ENCODE measurements around the gene MOB3B. TPM values are rescaled to one million over a fixed set of nuclear protein-coding genes. Genes with fewer than 3 reads are reported as not detected.

Gene MOB3B
- total and polyA plus RNA-seq, 10 of the 15 experiments (the other 5 are each of a cell fraction or from before 2014, with no cell fraction given): 0.44 to 2.7 (median 0.91) TPM

DNA sequence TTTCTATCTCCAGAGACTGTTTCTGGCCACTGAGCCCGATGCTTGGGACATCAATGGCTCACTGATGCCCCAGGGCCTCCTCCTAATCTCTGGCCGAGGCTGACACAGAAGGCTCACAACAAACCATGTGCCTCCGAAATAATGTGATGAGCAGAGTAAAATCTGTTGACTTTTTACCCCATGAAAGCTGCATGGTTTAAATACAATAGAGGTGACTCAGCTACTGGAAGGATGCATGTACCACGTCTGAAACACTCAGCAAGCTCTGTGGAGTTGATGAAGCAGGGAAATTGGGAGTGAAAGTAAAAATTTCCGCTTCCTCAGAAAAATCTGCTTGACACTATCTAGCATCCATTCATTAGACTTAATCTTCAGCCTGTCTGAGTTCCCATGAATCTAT lies 121.6 kb downstream of the MOB3B start:
- in situ Hi-C loops (cut with MboI): no loop called here
- no peaks in the 10 kb centered on the region for H3K9me3 ChIP-seq (replicated peaks; ENCODE audit: control insufficient read depth, insufficient read depth, low read length)
- DNase-seq (ENCODE audit: low read depth, low spot score): no peak
- H3K36me3 ChIP-seq (ENCODE audit: control insufficient read depth in 2 of 2, insufficient read depth in 2 of 2, low read length in 1 of 2): no peaks in the 10 kb centered on the region
- H3K4me1 ChIP-seq (ENCODE audit: control insufficient read depth, insufficient read depth, low read length): no peaks in the 10 kb centered on the region
- no peaks in the 10 kb centered on the region for H3K27me3 ChIP-seq (replicated peaks in 1 of 2; ENCODE audit: control insufficient read depth in 2 of 2, insufficient read depth in 2 of 2, low read length in 1 of 2)
- H4K20me1 ChIP-seq (ENCODE audit: control insufficient read depth, insufficient read depth): no peaks in the 10 kb centered on the region
- FAIRE-seq: no peak
- no peak overlapping the region for H3K27ac ChIP-seq (ENCODE audit: control insufficient read depth, insufficient read depth)
- intact Hi-C loops (cut with micrococcal nuclease; ENCODE audit: unreplicated experiment): no loop called here
- H2AFZ ChIP-seq (ENCODE audit: control insufficient read depth, low read depth, low read length): no peak overlapping the region
- H3K9ac ChIP-seq (ENCODE audit: control insufficient read depth, insufficient read depth, low read length): no peak overlapping the region
- ChIA-PET SMC1A (ENCODE audit: uncharacterized antibody, unreplicated experiment) (interaction anchor here (1.5 kb wide), 2 partner anchors 10 to 30 kb away, joined by 5 to 8 read pairs; no protein-coding TSS in a partner anchor), CTCF (interaction anchor here (0.6 to 1.5 kb wide), 2 partner anchors 11 to 132 kb away, joined by 3 to 4 read pairs; no protein-coding TSS in a partner anchor), RAD21 (ENCODE audit: unreplicated experiment) (no interaction called here), POLR2A (interaction anchor here (1.0 kb wide), 1 partner anchor 30 kb away, joined by 4 read pairs; no protein-coding TSS in a partner anchor)
- H3K4me3 ChIP-seq: no peak overlapping the region
- H3K4me2 ChIP-seq (ENCODE audit: control insufficient read depth, insufficient read depth): no peak overlapping the region
- TF ChIP-seq IRF4 (IDR thresholded peaks at IDR 0.05; ENCODE audit: low read depth, low read length): no peak
- no peak for TF ChIP-seq MYC (IDR thresholded peaks at IDR 0.05; ENCODE audit: insufficient read depth, insufficient read length, insufficient replicate concordance, low read length, severe bottlenecking)
- no peak for TF ChIP-seq CBFB (IDR thresholded peaks at IDR 0.05; ENCODE audit: low read depth)
- no peak for TF ChIP-seq ZNF687 (IDR thresholded peaks at IDR 0.05)
- no peak for TF ChIP-seq CBX5 (IDR thresholded peaks at IDR 0.05; ENCODE audit: low read depth)
- H3K79me2 ChIP-seq (ENCODE audit: control insufficient read depth, insufficient read depth, low read length): no peaks in the 10 kb centered on the region
- WGBS (ENCODE audit: insufficient coverage, insufficient replicate concordance, low lambda C conversion rate, missing lambda C conversion rate): 34% methylated on average over 5 of the region's 5 CpGs
- ATAC-seq: no peak
- no TSS peak for BruUV-seq (replicated peaks)

Data from GM12878 (cell line).